ENCODE data around the gene SAMD11.

DNA sequence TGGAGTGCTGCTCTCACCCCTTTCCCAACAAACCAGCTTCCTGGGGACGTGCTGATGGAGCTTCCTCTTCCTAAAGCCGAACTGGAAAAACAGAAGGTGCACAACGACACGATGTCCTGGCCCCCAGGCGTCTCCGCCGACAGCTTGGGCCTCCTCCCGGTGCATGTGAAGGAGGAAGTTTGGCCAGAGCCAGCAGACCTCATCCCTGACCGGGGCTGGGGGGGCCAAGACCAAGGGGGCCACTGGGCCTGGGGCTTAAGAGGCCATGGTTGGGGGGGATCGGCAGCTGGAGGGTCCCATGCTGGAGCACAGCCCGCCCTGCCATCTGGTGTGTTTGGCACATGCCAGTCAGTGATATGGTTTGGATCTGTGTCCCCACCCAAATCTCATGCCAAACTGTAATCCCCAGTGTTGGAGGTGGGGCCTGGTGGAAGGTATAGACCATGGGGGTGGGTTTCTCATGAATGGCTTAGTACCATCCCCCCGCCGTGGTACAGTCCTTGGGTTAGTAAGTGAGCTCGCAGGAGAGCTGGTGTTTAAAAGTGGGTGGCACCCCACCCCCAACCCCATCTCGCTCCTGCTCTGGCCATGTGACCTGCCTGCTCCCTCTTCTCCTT, 69.8 kb downstream of the SAMD11 start:
- TF ChIP-seq, protein P1, sequence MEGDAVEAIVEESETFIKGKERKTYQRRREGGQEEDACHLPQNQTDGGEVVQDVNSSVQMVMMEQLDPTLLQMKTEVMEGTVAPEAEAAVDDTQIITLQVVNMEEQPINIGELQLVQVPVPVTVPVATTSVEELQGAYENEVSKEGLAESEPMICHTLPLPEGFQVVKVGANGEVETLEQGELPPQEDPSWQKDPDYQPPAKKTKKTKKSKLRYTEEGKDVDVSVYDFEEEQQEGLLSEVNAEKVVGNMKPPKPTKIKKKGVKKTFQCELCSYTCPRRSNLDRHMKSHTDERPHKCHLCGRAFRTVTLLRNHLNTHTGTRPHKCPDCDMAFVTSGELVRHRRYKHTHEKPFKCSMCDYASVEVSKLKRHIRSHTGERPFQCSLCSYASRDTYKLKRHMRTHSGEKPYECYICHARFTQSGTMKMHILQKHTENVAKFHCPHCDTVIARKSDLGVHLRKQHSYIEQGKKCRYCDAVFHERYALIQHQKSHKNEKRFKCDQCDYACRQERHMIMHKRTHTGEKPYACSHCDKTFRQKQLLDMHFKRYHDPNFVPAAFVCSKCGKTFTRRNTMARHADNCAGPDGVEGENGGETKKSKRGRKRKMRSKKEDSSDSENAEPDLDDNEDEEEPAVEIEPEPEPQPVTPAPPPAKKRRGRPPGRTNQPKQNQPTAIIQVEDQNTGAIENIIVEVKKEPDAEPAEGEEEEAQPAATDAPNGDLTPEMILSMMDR (IDR thresholded peaks at IDR 0.05): no peak
- no peak for TF ChIP-seq POLR2A (IDR thresholded peaks at IDR 0.05)
